Measurements from ENCODE around the gene PLCD1.

DNA sequence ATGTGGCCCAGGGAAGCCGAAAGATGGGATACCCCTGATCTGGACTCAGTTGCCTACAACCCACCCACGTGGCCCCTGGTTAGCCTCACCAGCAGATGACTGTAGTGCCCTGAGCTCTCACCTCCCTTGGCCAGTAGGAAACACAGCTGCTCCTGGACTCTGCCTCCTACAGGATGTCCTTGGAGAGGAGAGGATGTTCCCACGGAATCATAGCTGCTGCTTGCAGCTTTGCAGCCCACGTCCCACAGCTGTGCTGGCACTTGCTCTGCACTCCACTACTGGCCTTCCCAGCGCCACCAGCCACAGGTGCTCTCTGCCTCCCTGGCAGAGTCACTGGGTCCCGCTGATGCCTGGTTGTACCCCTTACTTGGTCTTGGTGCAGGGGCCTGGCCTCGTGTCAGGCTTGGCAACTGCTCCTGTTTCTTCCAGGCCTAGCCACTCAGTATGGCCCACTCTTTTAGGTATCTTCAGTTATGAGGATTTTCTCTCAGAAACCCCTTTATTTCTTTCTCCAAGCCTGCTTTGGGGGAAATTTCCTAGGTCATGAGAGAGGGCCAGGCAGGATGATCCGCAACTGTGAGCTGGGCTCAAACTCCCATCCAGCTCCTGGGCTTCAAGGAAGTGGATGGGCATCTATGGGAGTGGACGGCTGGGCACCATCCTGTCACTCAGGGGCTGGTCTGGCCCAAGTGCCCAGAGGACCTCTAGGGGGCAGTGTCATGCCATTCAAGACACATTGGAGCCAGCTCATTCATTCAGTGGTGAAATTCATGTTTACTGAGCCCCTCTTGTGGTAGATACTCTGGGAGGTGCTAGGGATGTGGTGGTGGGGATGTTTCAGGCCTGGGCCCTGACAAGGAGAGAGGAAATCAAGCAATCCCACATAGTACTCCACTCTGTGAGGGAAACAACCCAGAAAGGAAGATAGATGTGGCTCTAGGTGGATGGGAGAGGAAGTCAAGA lies 55.0 kb downstream of the PLCD1 start:
- no peak for TF ChIP-seq POLR2A (IDR thresholded peaks at IDR 0.05)
- TF ChIP-seq, protein P1, sequence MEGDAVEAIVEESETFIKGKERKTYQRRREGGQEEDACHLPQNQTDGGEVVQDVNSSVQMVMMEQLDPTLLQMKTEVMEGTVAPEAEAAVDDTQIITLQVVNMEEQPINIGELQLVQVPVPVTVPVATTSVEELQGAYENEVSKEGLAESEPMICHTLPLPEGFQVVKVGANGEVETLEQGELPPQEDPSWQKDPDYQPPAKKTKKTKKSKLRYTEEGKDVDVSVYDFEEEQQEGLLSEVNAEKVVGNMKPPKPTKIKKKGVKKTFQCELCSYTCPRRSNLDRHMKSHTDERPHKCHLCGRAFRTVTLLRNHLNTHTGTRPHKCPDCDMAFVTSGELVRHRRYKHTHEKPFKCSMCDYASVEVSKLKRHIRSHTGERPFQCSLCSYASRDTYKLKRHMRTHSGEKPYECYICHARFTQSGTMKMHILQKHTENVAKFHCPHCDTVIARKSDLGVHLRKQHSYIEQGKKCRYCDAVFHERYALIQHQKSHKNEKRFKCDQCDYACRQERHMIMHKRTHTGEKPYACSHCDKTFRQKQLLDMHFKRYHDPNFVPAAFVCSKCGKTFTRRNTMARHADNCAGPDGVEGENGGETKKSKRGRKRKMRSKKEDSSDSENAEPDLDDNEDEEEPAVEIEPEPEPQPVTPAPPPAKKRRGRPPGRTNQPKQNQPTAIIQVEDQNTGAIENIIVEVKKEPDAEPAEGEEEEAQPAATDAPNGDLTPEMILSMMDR (IDR thresholded peaks at IDR 0.05), result peak; percentile 63 to 80 (median 68)
